GM12878 (cell line): ENCODE data around the gene METTL9. TPM values are rescaled to one million over a fixed set of nuclear protein-coding genes. Genes with fewer than 3 reads are reported as not detected.

Experiments used
- ATAC-seq: fragments of 200-7000 bp; cut with Tn5 transposase; 3 replicates; pipeline ENCODE4 v1.9.1; 2020; ENCODE audit warnings: mild to moderate bottlenecking, moderate library complexity
- BruUV-seq: library from RNA; stranded (reverse); fragments of 400-500 nt; replicated peaks from 2 replicates; lab custom pipeline; 2021; lab: Mats Ljungman, UMichigan
- CTCF ChIA-PET: fragments of 300-600 bp; sonication (Branson Sonifier 250); formaldehyde crosslinking; extraction: SDS; loops from one replicate; lab custom pipeline; 2021; ENCODE audit warnings: inconsistent platforms; lab: Yijun Ruan, JAX
- POLR2A ChIA-PET: fragments of 350-600 bp; formaldehyde crosslinking; extraction: SDS; loops from one replicate; lab custom pipeline; 2021; ENCODE audit warnings: inconsistent platforms; lab: Charles Lee
- RAD21 ChIA-PET: fragments of 300-600 bp; sonication (Branson Sonifier 250); formaldehyde crosslinking; loops from one replicate; lab custom pipeline; 2023; ENCODE audit warnings: antibody characterized with exemption; ENCODE audit not compliant: unreplicated experiment; lab: Charles Lee
- SMC1A ChIA-PET: fragments of 300-600 bp; sonication (Branson Sonifier 250); formaldehyde crosslinking; loops from one replicate; lab custom pipeline; 2023; ENCODE audit not compliant: unreplicated experiment, uncharacterized antibody; lab: Charles Lee
- DNase-seq: peaks from one replicate; pipeline ENCODE4 v3.0.0-alpha.2; 2011; ENCODE audit warnings: low read depth, low spot score
- FAIRE-seq: peaks from 3 replicates; lab custom pipeline; 2011; peaks lifted over from hg19 to GRCh38; lab: Jason Lieb, UNC
- H2AFZ ChIP-seq: 2 replicates; pipeline ENCODE4 v1.6.0; 2011; ENCODE audit warnings: low read depth, low read length, control low read depth; ENCODE audit not compliant: control insufficient read depth
- H3K27ac ChIP-seq: 2 replicates; pipeline ENCODE4 v1.5.1; 2011; ENCODE audit warnings: control low read depth; ENCODE audit not compliant: control insufficient read depth, insufficient read depth
- H3K27me3 ChIP-seq, 2 experiments: replicated peaks in 1 of 2; 2 replicates each; pipeline versions ENCODE4 v1.6.0 to v1.6.1; 2011; ENCODE audit warnings: low read length in 1 of 2; ENCODE audit not compliant: control insufficient read depth in 2 of 2, insufficient read depth in 2 of 2
- H3K36me3 ChIP-seq, 2 experiments: 2 replicates each; pipeline ENCODE4 v1.5.1; 2011; ENCODE audit warnings: low read length in 1 of 2; ENCODE audit not compliant: control insufficient read depth in 2 of 2, insufficient read depth in 2 of 2
- H3K4me1 ChIP-seq: 2 replicates; pipeline ENCODE4 v1.6.1; 2011; ENCODE audit warnings: mild to moderate bottlenecking, low read length, moderate library complexity, mixed read lengths; ENCODE audit not compliant: control insufficient read depth, insufficient read depth
- H3K4me2 ChIP-seq: 2 replicates; pipeline ENCODE4 v1.6.0; 2011; ENCODE audit warnings: control low read depth; ENCODE audit not compliant: control insufficient read depth, insufficient read depth
- H3K4me3 ChIP-seq: fragments of 200-600 bp; sonication (generic); 2 replicates; pipeline ENCODE4 v1.5.1; 2016
- H3K79me2 ChIP-seq: 2 replicates; pipeline ENCODE4 v1.6.0; 2011; ENCODE audit warnings: low read length; ENCODE audit not compliant: control insufficient read depth, insufficient read depth
- H3K9ac ChIP-seq: 2 replicates; pipeline ENCODE4 v1.8.0; 2011; ENCODE audit warnings: low read length, control low read depth, mixed read lengths; ENCODE audit not compliant: control insufficient read depth, insufficient read depth
- H3K9me3 ChIP-seq: replicated peaks from 3 replicates; pipeline ENCODE4 v1.5.1; 2011; ENCODE audit warnings: mild to moderate bottlenecking, low read length; ENCODE audit not compliant: control insufficient read depth, insufficient read depth
- H4K20me1 ChIP-seq: 2 replicates; pipeline ENCODE4 v1.6.0; 2011; ENCODE audit not compliant: control insufficient read depth, insufficient read depth
- BHLHE40 ChIP-seq, 2 experiments: fragments of 450-650 bp in 1 of 2; IDR thresholded peaks; 2 replicates each; pipeline ENCODE4 v1.6.1; 2011 to 2017; ENCODE audit warnings: low read depth in 2 of 2, borderline replicate concordance in 1 of 2, improper control_type of control experiment in 1 of 2, low read length in 1 of 2, mild to moderate bottlenecking in 1 of 2
- HDGF ChIP-seq: fragments of 450-650 bp; IDR thresholded peaks from 2 replicates; pipeline ENCODE4 v1.6.1; 2016; ENCODE audit warnings: antibody characterized with exemption
- RB1 ChIP-seq: fragments of 450-650 bp; formaldehyde crosslinking; IDR thresholded peaks from 2 replicates; pipeline ENCODE4 v1.6.1; 2017; ENCODE audit warnings: mild to moderate bottlenecking, borderline replicate concordance
- RFX5 ChIP-seq: IDR thresholded peaks from 2 replicates; pipeline ENCODE4 v1.6.1; 2011; ENCODE audit warnings: low read depth, low read length, improper control_type of control experiment
- WGBS: methylation state at CpG from one replicate; pipeline ENCODE4 v1.1.6; 2016; ENCODE audit warnings: low lambda C conversion rate; ENCODE audit not compliant: insufficient replicate concordance, insufficient coverage; ENCODE audit errors: missing lambda C conversion rate; 5-methylcytosine and 5-hydroxymethylcytosine counted together
- in situ Hi-C: fragments of 300-500 bp; cut with MboI; formaldehyde crosslinking; loops from 9 replicates; pipeline ENCODE4 v1.14.3; 2018; ENCODE audit warnings: mixed read lengths
- intact Hi-C: fragments of 100-400 bp; cut with micrococcal nuclease; formaldehyde crosslinking; loops from one replicate; pipeline ENCODE4 v1.14.2; 2022; ENCODE audit not compliant: unreplicated experiment
- polyA plus RNA-seq, 11 experiments: library from polyadenylated mRNA; depleted of rRNA in 4 of 11; unstranded in 6 of 11; stranded (reverse) in 5 of 11; fragments of >200 nt; fragmentation: Nextera tagmentation in 4 of 11; fragmentation: Illumina TruSeq in 1 of 11; extraction: Ambion mirVana in 4 of 11; extraction: Trizol in 1 of 11; gene quantifications; 1 replicate in 1 of 11; 2 replicates in 10 of 11; pipeline versions ENCODE4 v1.2.1 to v1.2.3, GENCODE V29; 2011 to 2016; ENCODE audit warnings: inconsistent platforms in 2 of 11, missing spikeins in 2 of 11, low read depth in 1 of 11
- total RNA-seq, 4 experiments: library from RNA; depleted of rRNA in 3 of 4; stranded (reverse); fragments of >200 nt in 3 of 4; fragmentation: Illumina TruSeq in 1 of 4; extraction: Trizol in 1 of 4; gene quantifications; 2 replicates each; pipeline versions ENCODE4 v1.2.1 to v1.2.3, GENCODE V29; 2013 to 2021
- TF ChIP-seq, protein P1 (sequence below): fragments of 450-650 bp; conservative IDR thresholded peaks from 2 replicates; pipeline ENCODE4 v1.6.1; 2017; ENCODE audit warnings: mild to moderate bottlenecking, moderate library complexity
- TF ChIP-seq, protein P2 (sequence below): fragments of 450-650 bp; IDR thresholded peaks from 2 replicates; pipeline ENCODE4 v1.6.1; 2017; ENCODE audit warnings: mild to moderate bottlenecking, moderate library complexity
- TF ChIP-seq, protein P3 (sequence below): fragments of 450-650 bp; IDR thresholded peaks from 2 replicates; pipeline ENCODE4 v1.6.1; 2018; ENCODE audit warnings: mild to moderate bottlenecking, low read depth, moderate library complexity; ENCODE audit not compliant: partially characterized antibody

The METTL9 gene
- total and polyA plus RNA-seq, 10 of the 15 experiments (the other 5 are each of a cell fraction or from before 2014, with no cell fraction given) = 19.4 to 119 (median 101) TPM

DNA sequence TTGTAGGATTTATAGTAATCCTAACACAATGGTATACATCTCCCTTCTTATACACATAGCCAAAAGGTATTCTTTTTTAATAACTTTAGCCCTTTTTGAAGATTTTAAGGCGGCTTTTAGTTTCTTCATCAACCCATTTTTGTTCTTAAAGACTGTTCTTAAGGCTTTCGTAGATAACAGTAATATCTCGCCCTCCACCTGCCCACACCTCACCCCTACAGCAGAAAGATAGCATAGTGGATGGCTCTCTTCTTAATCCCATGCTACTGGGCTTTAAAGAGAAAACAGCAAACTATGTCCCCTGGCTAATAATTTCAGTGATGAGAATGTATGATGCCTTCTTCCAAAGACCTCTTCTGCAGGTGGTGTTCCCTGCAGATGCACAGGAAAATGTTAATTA is 44.4 kb downstream of the METTL9 start:
- TF ChIP-seq HDGF (no peak), BHLHE40 (IDR thresholded peaks at IDR 0.05; ENCODE audit: borderline replicate concordance in 1 of 2, low read depth in 2 of 2, low read length in 1 of 2) (no peak), RB1 (no peak), RFX5 (no peak)
- TF ChIP-seq, protein P1, sequence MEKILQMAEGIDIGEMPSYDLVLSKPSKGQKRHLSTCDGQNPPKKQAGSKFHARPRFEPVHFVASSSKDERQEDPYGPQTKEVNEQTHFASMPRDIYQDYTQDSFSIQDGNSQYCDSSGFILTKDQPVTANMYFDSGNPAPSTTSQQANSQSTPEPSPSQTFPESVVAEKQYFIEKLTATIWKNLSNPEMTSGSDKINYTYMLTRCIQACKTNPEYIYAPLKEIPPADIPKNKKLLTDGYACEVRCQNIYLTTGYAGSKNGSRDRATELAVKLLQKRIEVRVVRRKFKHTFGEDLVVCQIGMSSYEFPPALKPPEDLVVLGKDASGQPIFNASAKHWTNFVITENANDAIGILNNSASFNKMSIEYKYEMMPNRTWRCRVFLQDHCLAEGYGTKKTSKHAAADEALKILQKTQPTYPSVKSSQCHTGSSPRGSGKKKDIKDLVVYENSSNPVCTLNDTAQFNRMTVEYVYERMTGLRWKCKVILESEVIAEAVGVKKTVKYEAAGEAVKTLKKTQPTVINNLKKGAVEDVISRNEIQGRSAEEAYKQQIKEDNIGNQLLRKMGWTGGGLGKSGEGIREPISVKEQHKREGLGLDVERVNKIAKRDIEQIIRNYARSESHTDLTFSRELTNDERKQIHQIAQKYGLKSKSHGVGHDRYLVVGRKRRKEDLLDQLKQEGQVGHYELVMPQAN = no peak
- TF ChIP-seq, protein P2, sequence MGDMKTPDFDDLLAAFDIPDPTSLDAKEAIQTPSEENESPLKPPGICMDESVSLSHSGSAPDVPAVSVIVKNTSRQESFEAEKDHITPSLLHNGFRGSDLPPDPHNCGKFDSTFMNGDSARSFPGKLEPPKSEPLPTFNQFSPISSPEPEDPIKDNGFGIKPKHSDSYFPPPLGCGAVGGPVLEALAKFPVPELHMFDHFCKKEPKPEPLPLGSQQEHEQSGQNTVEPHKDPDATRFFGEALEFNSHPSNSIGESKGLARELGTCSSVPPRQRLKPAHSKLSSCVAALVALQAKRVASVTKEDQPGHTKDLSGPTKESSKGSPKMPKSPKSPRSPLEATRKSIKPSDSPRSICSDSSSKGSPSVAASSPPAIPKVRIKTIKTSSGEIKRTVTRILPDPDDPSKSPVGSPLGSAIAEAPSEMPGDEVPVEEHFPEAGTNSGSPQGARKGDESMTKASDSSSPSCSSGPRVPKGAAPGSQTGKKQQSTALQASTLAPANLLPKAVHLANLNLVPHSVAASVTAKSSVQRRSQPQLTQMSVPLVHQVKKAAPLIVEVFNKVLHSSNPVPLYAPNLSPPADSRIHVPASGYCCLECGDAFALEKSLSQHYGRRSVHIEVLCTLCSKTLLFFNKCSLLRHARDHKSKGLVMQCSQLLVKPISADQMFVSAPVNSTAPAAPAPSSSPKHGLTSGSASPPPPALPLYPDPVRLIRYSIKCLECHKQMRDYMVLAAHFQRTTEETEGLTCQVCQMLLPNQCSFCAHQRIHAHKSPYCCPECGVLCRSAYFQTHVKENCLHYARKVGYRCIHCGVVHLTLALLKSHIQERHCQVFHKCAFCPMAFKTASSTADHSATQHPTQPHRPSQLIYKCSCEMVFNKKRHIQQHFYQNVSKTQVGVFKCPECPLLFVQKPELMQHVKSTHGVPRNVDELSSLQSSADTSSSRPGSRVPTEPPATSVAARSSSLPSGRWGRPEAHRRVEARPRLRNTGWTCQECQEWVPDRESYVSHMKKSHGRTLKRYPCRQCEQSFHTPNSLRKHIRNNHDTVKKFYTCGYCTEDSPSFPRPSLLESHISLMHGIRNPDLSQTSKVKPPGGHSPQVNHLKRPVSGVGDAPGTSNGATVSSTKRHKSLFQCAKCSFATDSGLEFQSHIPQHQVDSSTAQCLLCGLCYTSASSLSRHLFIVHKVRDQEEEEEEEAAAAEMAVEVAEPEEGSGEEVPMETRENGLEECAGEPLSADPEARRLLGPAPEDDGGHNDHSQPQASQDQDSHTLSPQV = no peak
- TF ChIP-seq, protein P3, sequence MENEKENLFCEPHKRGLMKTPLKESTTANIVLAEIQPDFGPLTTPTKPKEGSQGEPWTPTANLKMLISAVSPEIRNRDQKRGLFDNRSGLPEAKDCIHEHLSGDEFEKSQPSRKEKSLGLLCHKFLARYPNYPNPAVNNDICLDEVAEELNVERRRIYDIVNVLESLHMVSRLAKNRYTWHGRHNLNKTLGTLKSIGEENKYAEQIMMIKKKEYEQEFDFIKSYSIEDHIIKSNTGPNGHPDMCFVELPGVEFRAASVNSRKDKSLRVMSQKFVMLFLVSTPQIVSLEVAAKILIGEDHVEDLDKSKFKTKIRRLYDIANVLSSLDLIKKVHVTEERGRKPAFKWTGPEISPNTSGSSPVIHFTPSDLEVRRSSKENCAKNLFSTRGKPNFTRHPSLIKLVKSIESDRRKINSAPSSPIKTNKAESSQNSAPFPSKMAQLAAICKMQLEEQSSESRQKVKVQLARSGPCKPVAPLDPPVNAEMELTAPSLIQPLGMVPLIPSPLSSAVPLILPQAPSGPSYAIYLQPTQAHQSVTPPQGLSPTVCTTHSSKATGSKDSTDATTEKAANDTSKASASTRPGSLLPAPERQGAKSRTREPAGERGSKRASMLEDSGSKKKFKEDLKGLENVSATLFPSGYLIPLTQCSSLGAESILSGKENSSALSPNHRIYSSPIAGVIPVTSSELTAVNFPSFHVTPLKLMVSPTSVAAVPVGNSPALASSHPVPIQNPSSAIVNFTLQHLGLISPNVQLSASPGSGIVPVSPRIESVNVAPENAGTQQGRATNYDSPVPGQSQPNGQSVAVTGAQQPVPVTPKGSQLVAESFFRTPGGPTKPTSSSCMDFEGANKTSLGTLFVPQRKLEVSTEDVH = no peak
- WGBS = 99% methylated on average over 3 of the region's 3 CpGs
- H3K4me3 ChIP-seq = no peak overlapping the region
- no peaks in the 10 kb centered on the region for H3K27me3 ChIP-seq
- no peaks in the 10 kb centered on the region for H3K36me3 ChIP-seq
- H3K4me2 ChIP-seq = no peak overlapping the region
- no peak overlapping the region for H2AFZ ChIP-seq
- ChIA-PET CTCF (interaction anchor here (0.9 to 10.1 kb wide), 9 partner anchors 9 to 64 kb away, joined by 3 to 100 read pairs (median 8); partner anchors contain the start of gene IGSF6), SMC1A (interaction anchor here (1.3 to 10.1 kb wide), 8 partner anchors 8 to 66 kb away, joined by 3 to 204 read pairs (median 7); partner anchors contain the start of genes IGSF6 and METTL9), POLR2A (no interaction called here), RAD21 (interaction anchor here (1.0 to 6.8 kb wide), 6 partner anchors 13 to 64 kb away, joined by 3 to 52 read pairs (median 9); no protein-coding TSS in a partner anchor)
- no TSS peak for BruUV-seq
- no peak for DNase-seq
- no peak for FAIRE-seq
- no peak for ATAC-seq
- H3K9ac ChIP-seq = no peak overlapping the region
- no peaks in the 10 kb centered on the region for H3K9me3 ChIP-seq
- in situ Hi-C loops (no loop called here), intact Hi-C loops (no loop called here)
- H4K20me1 ChIP-seq = no peaks in the 10 kb centered on the region
- no peaks in the 10 kb centered on the region; the same call in 1 of the 2 replicates for H3K79me2 ChIP-seq
- H3K4me1 ChIP-seq = peaks cover 33% of the 10 kb centered on the region
- H3K27ac ChIP-seq = no peak overlapping the region
